Gastroesophageal sphincter (tissue), 4 donors: ENCODE measurements around the gene CLSTN2. TPM values are rescaled to one million over a fixed set of nuclear protein-coding genes. Genes with fewer than 3 reads are reported as not detected.

Experiments used
- ATAC-seq: fragments of 150-250 bp; one replicate; pipeline ENCODE4 v1.9.1; 2016; ENCODE audit warnings: mild to moderate bottlenecking, moderate library complexity
- H3K27ac ChIP-seq, 4 donors: fragments of 200-600 bp; sonication (generic) in 3 of 4; 1 replicate in 3 of 4; 2 replicates in 1 of 4; pipeline ENCODE4 v1.5.1; 2016 to 2019
- H3K27me3 ChIP-seq: fragments of 200-600 bp; sonication (generic); one replicate; pipeline ENCODE4 v1.5.1; 2019
- H3K36me3 ChIP-seq, 2 donors: fragments of 200-600 bp; sonication (generic); one replicate each; pipeline ENCODE4 v1.5.1; 2019; ENCODE audit warnings: control low read depth in 1 of 2
- H3K4me1 ChIP-seq, 3 donors: fragments of 200-600 bp; sonication (generic); 1 replicate in 2 of 3; 2 replicates in 1 of 3; pipeline ENCODE4 v1.5.1; 2016 to 2019; ENCODE audit warnings: control low read depth in 2 of 3
- H3K4me3 ChIP-seq, 2 donors: fragments of 200-600 bp; sonication (generic); one replicate each; pipeline ENCODE4 v1.5.1; 2019; ENCODE audit warnings: mild to moderate bottlenecking in 1 of 2, moderate library complexity in 1 of 2
- H3K9me3 ChIP-seq, 3 donors: fragments of 200-600 bp; sonication (generic); one replicate each; pipeline ENCODE4 v1.5.1; 2017 to 2019; ENCODE audit warnings: control low read depth in 2 of 3
- EP300 ChIP-seq: sonication (generic); formaldehyde crosslinking; IDR thresholded peaks from one replicate; pipeline ENCODE4 v1.6.1; 2017; ENCODE audit warnings: antibody characterized with exemption, mild to moderate bottlenecking
- POLR2A ChIP-seq, 2 donors: fragments of 450-650 bp; IDR thresholded peaks; one replicate each; pipeline ENCODE4 v1.6.1; 2017; ENCODE audit warnings: antibody characterized with exemption in 2 of 2, mild to moderate bottlenecking in 2 of 2, moderate library complexity in 1 of 2
- POLR2AphosphoS5 ChIP-seq: sonication (generic); formaldehyde crosslinking; IDR thresholded peaks from one replicate; pipeline ENCODE4 v1.6.1; 2017; ENCODE audit warnings: antibody characterized with exemption
- WGBS, 2 donors: methylation state at CpG; one replicate each; pipeline ENCODE4 v1.1.5; 2018; ENCODE audit warnings: low coverage in 1 of 2; 5-methylcytosine and 5-hydroxymethylcytosine counted together
- total RNA-seq, 4 donors: library from RNA; depleted of rRNA; stranded (reverse); fragments of >200 nt; gene quantifications; one replicate each; pipeline ENCODE4 v1.1.0, GENCODE V29; 2016
- TF ChIP-seq, protein P1 (sequence below), 4 experiments: fragments of 200-600 bp in 2 of 4; fragments of 450-650 bp in 2 of 4; sonication (generic) in 1 of 4; IDR thresholded peaks; one replicate each; pipeline ENCODE4 v1.5.1; 2017 to 2019; ENCODE audit warnings: antibody characterized with exemption in 4 of 4, mild to moderate bottlenecking in 2 of 4, moderate library complexity in 2 of 4

The CLSTN2 gene
- total RNA-seq, 4 donors from 2014 or later, result 6.6 to 9.7 (median 7.7) TPM

GRCh38 chr3:140187656-140188221 is 252.8 kb downstream of the CLSTN2 start:
- H3K27ac ChIP-seq, result no peak overlapping the region
- no peaks in the 10 kb centered on the region for H3K27me3 ChIP-seq
- 49 to 59% methylated on average over 2 of the region's 2 CpGs for WGBS, 2 donors

GRCh38 chr3:140188285-140188684 is 253.3 kb downstream of the CLSTN2 start:
- Histone ChIP-seq H3K4me3 (no peak overlapping the region), H3K36me3 (no peaks in the 10 kb centered on the region), H3K4me1 (peaks cover 0 to 21% (median 3%) of the 10 kb centered on the region in 3 donors), H3K27me3 (no peaks in the 10 kb centered on the region), H3K9me3 (no peaks in the 10 kb centered on the region), H3K27ac (no peak overlapping the region)
- no peak for TF ChIP-seq EP300
- WGBS, 2 donors, result 63 to 100% methylated on average over 1 to 2 of the region's 2 CpGs
- no peak for ATAC-seq

More at GRCh38 chr3:140187656-140188221, 252.8 kb downstream of the CLSTN2 start:
- Histone ChIP-seq H3K9me3 (no peaks in the 10 kb centered on the region), H3K36me3 (no peaks in the 10 kb centered on the region), H3K4me1 (peaks cover 0 to 21% (median 3%) of the 10 kb centered on the region in 3 donors), H3K4me3 (no peak overlapping the region)
- no peak for ATAC-seq
- TF ChIP-seq, protein P1, sequence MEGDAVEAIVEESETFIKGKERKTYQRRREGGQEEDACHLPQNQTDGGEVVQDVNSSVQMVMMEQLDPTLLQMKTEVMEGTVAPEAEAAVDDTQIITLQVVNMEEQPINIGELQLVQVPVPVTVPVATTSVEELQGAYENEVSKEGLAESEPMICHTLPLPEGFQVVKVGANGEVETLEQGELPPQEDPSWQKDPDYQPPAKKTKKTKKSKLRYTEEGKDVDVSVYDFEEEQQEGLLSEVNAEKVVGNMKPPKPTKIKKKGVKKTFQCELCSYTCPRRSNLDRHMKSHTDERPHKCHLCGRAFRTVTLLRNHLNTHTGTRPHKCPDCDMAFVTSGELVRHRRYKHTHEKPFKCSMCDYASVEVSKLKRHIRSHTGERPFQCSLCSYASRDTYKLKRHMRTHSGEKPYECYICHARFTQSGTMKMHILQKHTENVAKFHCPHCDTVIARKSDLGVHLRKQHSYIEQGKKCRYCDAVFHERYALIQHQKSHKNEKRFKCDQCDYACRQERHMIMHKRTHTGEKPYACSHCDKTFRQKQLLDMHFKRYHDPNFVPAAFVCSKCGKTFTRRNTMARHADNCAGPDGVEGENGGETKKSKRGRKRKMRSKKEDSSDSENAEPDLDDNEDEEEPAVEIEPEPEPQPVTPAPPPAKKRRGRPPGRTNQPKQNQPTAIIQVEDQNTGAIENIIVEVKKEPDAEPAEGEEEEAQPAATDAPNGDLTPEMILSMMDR (IDR thresholded peaks at IDR 0.05), result no peak
- no peak for TF ChIP-seq POLR2AphosphoS5
- no peak for TF ChIP-seq POLR2A (IDR thresholded peaks at IDR 0.05)
- no peak for TF ChIP-seq EP300

DNA sequence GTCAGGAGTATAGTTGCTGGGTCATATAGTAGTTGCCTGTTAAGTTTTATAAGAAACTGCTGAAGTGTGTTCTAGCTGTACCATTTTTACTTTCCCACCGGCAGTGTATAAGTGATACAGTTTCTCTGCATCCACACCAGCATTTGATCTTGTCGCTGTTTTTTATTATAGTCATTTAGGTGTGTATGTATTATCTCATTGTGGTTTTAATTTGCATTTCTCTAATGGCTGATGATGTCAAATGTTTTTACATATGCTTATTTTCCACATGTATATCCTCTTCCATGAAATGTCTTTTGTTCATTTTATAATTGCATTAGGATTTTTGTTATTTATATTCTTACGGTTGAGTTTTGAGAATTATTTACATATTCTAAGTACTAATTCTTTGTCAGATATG is 254.3 kb downstream of the CLSTN2 start:
- no peak overlapping the region for H3K27ac ChIP-seq
- no peaks in the 10 kb centered on the region for H3K36me3 ChIP-seq
- peaks cover 0 to 21% (median 3%) of the 10 kb centered on the region in 3 donors for H3K4me1 ChIP-seq
- WGBS, 2 donors, result 81 to 98% methylated on average over 3 of the region's 3 CpGs
- H3K4me3 ChIP-seq, result no peak overlapping the region
- TF ChIP-seq EP300, result no peak
- no peak for TF ChIP-seq POLR2A (IDR thresholded peaks at IDR 0.05)
- TF ChIP-seq, protein P1 (IDR thresholded peaks at IDR 0.05), result no peak
- TF ChIP-seq POLR2AphosphoS5, result no peak
- no peak for ATAC-seq
- H3K9me3 ChIP-seq, result no peaks in the 10 kb centered on the region
- H3K27me3 ChIP-seq, result no peaks in the 10 kb centered on the region

DNA sequence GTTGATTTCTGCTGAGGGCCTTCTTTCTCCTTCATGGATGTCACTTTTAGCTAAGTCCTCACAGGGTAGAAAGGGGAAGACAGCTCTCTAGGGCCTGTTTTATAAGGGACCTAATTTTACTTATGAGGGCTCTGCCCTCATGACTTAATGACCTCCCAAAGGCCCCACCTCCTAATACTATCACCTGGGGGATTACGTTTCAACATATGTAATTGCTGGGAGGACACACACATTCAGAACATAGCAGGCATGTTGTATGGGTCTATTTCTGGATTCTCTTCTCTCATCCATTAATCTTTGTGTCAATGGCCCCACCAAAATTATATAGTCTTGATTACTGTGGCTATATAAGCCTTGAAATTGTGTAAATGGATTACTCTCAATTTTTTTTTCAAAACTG is 255.0 kb downstream of the CLSTN2 start:
- ATAC-seq, result no peak
- Histone ChIP-seq H3K4me1 (peaks cover 0 to 21% (median 3%) of the 10 kb centered on the region in 3 donors), H3K9me3 (no peaks in the 10 kb centered on the region), H3K4me3 (no peak overlapping the region), H3K36me3 (no peaks in the 10 kb centered on the region), H3K27me3 (no peaks in the 10 kb centered on the region), H3K27ac (no peak overlapping the region)
- TF ChIP-seq, protein P1 (IDR thresholded peaks at IDR 0.05), result no peak
- TF ChIP-seq EP300 (no peak), POLR2A (IDR thresholded peaks at IDR 0.05) (no peak), POLR2AphosphoS5 (no peak)
- WGBS, 2 donors, result 90 to 92% methylated on average over 1 of the region's 1 CpG

GRCh38 chr3:140196970-140197369 is 262.0 kb downstream of the CLSTN2 start:
- ATAC-seq, result no peak
- no peak for TF ChIP-seq POLR2A (IDR thresholded peaks at IDR 0.05)
- no peak for TF ChIP-seq EP300
- TF ChIP-seq, protein P1 (IDR thresholded peaks at IDR 0.05), result no peak
- H3K36me3 ChIP-seq, result no peaks in the 10 kb centered on the region
- H3K4me3 ChIP-seq, result no peak overlapping the region
- H3K4me1 ChIP-seq, result no peaks in the 10 kb centered on the region
- H3K27ac ChIP-seq, result no peak overlapping the region
- no peaks in the 10 kb centered on the region for H3K9me3 ChIP-seq
- no peaks in the 10 kb centered on the region for H3K27me3 ChIP-seq
